Hematopoietic multipotent progenitor cell treated with erythropoietin and hydrocortisone succinate and interleukin-3 and kit ligand, for 15 days (in vitro differentiated cells): ENCODE measurements around the gene MVB12B.
"Not testable (repeated sequence)": the region's sequence is repeated elsewhere in the genome, so short reads cannot be mapped to it uniquely, and the experiment has no call there.

ENCODE experiments used
- DNase-seq: peaks from one replicate; pipeline ENCODE4 v3.0.0-alpha.2; 2015; ENCODE audit warnings: low spot score

The MVB12B gene

DNA sequence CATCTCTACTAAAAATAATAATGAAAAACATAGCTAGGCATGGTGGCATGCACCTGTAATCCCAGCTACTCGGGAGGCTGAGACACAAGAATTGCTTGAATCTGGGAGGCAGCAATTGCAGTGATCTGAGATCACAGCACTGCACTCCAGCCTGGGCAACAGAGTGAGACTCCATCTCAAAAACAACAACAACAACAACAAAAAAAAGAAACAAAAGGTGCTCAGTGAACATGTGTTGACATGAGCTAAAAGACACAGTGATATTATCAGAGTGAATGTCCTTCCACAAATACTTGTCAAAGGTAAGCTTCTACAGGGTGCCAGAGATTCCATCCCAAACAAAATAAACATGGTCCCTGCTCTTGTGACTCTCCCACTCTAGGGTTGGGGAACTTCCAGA, 211.9 kb downstream of the MVB12B start:
- DNase-seq: no peak

DNA sequence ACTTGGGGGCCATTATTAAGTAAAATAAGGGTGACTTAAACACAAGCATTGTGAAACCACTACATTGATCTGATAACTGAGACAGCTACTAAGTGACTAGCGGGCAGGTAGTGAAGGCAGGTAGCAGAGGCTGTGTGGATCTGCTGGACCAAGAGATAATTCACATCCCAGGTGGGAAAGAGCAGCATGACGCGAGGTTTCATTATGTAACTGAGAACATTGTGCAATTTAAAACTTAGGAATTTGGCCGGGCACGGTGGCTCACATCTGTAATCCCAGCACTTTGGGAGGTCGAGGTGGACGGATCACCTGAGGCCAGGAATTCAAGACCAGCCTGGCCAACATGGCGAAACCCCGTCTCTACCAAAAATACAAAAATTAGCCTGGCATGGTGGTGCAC, 213.8 kb downstream of the MVB12B start:
- DNase-seq: not testable (repeated sequence)

- no peak for DNase-seq
Measured at GRCh38 chr9:126543490-126543889, 216.9 kb downstream of the MVB12B start.

- DNase-seq: no peak
Measured at GRCh38 chr9:126545106-126545505, 218.5 kb downstream of the MVB12B start.

DNA sequence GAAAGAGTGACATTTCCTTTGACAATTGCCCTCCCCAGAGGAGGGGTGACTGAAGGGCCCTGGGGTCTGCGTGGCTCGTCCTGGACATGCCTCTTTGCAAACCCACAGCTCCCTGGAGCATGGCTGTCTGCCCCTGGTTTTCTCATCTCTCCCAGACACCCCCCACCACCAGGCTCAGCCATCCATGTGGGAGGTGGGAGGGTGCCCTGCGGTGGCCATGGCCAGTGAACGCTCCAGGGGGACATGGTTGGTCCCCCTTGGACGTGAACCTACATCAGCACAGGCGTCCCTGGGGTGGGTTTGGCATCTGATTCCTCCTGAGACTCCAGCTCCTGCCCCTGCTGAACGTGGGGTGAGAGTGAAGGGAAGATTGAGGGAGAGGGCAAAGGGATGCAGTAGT, 219.4 kb downstream of the MVB12B start:
- no peak for DNase-seq

DNA sequence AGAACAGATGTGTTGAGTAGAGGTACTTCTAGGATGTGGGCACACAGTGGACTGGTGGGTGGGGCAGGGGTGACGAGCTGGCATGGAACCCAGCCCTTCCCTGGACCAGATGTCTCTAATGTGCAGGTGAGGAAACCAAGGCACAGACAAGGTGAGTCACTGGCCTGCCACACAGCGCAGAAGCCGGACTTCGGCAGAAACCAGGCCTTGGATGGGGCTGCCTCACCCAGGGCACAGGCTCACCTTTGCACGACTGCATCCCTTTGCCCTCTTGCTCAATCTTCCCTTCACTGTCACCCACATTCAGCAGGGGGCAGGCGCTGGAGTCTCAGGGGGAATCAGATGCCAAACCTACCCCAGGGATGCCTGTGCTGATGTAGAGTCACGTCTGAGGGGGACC, 221.7 kb downstream of the MVB12B start:
- DNase-seq: no peak

DNA sequence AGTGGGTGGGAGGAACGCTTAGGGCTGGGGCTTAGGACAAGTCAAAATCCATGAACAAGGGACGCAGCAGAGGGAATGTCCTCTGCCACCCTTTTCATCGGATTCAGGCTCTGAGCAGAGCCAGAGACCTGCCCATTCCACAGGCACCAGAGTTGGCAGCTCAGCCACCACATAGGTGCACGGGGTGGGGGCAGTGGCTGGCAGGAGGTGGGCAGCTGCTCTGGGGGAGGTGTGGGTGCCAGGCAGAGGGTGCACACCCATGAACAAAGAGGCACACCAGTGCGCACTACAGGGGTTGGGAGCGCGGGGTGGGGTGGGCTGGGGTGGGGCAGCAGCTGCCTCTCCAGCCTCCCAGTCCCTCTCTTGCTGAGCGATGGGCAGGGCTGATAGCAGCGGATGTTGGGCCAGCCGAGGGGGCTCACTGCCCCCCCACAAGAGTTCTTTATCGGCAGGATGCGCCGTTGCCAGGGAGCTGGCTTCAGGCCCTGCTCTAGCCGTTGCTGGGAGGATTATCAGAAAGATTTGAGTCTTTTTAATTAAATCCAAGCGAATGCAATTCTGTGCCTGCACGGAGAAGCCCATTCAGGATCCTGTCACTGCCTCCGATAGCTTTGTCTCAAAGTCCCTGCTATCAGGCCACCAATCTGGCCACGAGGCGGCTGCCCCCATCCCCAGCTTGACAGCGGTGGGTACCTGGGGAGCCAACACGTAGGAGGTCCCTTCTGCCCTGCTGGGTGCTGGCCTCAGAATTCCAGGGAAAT, 222.8 kb downstream of the MVB12B start:
- DNase-seq: no peak

DNA sequence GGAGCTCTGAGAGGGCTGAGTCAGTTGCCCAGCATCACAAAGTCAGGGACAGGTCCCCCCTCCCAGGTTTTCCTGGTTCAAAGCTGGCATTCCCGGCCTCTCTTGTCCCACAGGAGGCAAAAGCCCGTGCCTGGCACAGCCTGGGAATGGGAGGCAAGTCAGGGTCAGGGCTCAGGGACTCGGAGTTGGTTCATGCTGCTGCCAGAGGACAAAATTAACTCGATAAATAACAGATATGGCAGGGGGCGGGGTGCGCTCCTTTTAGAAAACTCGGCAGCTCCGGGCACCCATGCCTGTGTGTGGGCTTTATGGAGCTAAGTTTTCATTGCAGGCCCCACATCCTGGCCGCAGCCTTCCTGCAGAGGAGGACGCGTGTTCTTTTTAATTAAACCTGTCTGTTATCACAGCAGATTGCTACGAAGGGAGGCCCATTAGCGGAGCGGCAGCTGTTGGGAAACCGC, 224.3 kb downstream of the MVB12B start:
- DNase-seq: no peak

DNA sequence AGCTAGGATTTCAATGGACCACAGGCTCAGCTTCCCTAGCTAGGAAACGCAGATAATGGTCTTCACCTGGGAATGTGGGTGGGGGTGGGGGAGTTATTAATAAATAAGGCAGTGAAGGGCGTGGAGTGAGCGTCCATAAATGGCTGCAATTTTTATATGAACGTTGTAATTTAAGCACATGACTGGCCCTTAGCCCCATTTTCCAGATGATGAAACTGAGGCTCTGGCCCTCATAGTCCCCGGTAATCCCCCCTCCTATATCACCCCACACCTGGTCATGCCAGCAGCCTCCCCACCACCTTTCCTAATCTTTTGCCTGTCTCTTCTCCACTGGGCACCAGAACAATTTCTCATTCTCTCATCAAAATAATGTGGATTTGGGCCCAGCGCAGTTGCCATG, 225.2 kb downstream of the MVB12B start:
- DNase-seq: no peak

DNA sequence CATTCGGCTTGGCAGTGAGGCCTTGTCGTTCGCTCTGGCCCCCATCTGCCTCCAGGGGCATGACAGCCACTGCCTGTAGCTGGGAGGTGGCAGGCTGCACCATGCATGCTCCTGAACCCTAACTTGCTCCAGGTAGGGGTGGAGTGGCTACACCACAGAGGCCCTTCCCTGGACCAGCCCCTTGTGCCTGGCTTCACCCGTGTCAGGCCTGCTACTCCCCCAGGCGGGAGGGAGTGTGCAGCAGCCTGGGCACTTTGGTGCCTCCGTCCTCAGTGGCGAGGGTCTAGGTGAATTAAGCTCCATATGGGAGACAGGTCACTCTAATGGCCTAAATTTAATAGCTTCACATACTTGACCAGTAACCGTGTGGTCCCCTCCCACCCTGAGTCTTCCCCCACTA, 227.7 kb downstream of the MVB12B start:
- DNase-seq: no peak

- DNase-seq: not testable (repeated sequence)
Measured at GRCh38 chr9:126555421-126555820, 228.8 kb downstream of the MVB12B start.
